ENCODE data around the gene SIGLEC9.
A peak's percentile ranks its signal among the peaks of the same experiment; 100 is the strongest.

The SIGLEC9 gene

GRCh38 chr19:51124729-51125128 lies at the start of gene SIGLEC9:
Gene SIGLEC9, plus strand, starts transcription at chr19:51124906. Its CDS starts 69 bp downstream, at chr19:51124975.
- no peak for DNase-seq

DNA sequence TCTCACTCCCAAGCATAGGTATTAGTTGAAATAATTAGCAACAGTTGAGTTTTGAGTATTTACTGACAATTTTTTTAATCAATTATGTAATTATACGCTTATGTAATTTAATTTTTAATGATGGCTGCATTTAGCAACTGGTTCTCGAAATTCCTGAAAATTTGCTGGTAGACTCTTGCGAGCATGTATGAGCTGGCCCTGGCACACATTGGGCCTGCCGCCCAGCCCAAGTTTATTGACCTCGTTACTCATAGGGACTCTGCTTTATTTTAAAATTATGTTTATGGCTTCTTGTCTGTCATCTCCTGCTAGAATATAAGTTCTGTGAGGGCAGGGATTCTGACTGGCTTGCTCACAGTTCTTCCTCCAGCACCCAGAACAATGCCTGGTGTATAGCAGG lies 48.7 kb upstream of the SIGLEC9 start:
- DNase-seq, result no peak

DNA sequence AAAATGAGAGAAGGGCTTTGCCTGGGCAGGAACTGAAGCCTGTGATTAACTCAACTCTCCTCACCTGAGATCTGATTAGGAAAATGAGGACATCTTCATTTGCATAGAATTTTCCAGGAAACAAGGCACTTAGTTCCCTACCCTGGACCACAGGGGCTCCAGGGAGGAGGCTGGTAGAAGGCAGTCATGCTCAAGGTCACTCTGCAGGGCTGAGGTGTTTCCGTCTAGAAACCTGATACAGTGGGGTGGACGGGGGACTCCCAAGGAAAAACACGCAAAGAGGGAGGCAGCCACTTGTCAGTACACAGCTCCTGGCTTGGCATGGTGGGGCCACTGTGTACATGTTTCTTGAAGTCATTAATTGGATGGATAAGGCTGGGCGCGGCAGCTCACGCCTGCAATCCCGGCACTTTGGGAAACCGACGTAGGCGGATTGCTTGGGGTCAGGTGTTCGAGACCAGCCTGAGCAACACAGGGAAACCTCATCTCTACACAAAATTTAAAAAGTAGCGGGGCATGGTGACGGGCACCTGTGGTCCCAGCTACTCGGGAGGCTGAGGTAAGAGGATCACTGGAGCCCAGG lies 48.0 kb upstream of the SIGLEC9 start:
- no peak for DNase-seq

DNA sequence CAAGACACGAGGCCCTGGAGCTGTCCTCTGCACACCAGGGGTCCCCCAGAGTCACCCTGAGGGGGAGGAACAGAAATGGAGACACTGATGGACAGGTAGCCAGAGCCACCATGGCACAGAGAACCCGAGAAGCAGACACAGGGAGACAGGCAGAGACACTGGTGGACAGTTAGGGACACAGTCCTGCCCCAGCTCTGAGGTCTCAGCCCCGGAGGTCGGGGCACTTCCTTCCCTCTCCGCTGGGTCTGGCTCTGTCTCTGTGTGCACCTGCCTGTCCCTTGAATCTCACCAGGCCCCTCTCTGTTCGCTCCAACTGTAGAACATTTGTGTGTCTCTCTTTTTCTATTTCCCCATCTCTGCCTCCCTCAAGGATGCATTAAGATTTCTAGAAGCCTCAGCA lies 46.6 kb upstream of the SIGLEC9 start:
- DNase-seq, result no peak

DNA sequence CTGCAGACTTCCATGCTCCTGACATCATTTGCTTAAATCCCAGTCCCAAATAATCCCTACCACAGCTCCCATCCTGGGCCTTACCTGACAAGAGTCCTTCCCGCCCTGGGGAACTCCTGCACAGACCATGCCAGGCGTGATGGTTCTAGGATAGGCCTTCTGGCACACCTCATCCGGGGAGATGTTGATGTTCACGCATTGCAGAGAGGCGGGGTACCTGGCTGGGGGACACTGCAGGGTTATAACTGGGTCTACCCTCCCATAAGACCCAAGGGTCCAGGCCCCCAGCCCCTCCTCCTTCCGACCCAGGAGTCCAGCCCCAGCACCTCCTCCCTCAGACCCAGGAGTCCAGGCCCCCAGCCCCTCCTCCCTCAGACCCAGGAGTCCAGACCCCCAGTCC lies 46.0 kb upstream of the SIGLEC9 start:
- DNase-seq, result no peak

- peak; percentile 87 for DNase-seq
These were observed 45.1 kb upstream of the SIGLEC9 start for GRCh38 chr19:51079481-51080110.

DNA sequence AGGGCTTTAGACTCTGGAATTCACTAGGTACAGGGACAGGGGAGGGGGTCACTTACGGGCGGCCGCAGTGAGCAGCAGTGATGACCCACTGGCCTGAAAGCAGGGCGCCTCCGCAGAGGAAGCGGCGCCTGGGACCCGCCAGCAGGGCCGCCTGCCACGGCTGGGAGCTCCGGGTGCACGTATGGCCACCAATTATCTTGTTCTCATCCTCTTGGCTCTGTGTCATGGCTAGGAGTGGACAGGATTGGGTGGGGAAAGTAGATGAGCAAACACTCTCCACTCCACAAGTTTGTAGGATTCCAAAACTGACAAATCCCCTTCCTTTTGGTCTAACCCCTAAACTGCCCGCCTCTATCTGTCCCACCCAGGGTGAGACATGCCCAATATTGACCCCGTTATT lies 43.2 kb upstream of the SIGLEC9 start:
- DNase-seq, result no peak

DNA sequence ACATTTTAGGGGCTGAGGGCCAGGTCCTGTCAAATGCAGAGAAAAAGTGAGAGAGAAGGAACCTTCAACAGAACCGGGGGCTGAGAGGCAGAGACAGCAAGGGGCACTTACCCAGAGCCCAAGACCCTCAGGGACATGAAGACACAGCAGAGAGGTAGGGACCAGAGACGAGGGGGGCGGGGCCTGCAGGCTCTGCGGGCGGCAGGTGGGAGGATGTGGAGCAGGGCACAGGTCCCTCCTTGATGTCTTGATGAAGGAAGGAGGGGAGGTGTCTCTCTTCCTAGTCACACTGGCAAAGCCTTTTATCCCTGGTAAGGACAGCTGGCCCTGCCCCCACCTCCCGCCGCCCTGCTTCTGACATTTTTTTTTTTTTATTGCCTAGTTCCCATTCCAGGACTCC lies 42.1 kb upstream of the SIGLEC9 start, which contains the start of gene KLK14:
TSS of gene KLK14 (minus strand) at position 277 of the 400 bp plus-strand sequence. CDS start at position 4, 273 bp downstream.
- DNase-seq, result no peak

GRCh38 chr19:51083181-51083580 lies 41.5 kb upstream of the SIGLEC9 start:
- no peak for DNase-seq

DNA sequence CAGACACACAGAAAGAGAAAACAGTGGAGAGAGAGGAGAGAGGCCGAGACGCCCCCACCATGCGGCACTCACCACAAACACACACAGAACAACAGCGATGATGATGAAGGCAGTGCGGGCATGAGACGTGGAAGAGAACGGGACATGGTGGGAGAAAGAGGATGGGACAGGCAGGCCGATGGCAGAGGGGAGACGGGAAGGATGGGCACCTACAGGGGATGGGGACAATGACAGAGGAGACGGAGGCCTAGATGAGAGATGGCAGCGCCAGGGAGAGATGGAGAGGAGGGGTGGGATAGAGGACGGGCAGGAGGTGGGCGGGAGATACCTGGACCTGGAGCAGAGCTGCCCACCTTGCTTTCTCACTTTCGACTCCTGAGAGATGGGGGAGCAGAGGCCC lies 40.9 kb upstream of the SIGLEC9 start:
- no peak for DNase-seq

- no peak for DNase-seq
These were observed 40.2 kb upstream of the SIGLEC9 start for GRCh38 chr19:51084505-51084904.

DNA sequence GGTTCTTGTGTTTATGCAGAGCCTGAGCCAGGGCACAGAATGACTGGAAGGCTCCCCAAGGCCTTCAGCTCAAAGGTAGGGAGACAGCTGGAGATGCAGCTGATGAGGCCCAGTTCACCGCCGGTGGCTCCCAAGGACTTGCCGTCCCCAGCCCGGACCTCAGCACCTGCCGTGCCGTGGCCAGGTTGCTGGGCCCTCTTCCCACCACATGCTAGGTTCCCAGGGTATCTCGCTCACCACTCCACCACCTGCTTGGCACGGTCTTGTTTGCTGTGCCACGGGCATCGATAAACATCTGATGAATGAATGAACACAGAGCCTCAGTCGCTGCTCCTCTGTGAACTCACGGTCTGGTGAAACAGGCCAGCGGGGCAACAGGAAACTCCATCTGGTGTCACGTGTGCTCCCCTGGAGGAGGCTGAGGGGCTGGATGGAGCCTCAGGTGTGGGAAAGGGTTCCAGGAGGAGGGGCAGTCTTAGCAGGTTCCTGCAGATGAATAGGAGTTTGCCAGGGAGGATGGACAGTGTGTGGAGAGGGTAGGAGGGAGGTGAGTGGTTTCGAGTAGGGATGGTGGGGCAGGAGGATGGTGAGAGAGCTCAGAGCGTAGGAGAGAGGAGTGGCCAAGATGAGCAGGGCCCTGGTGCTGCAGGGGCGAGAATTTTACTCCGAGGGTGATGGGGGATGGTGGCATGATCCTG lies 38.4 kb upstream of the SIGLEC9 start:
- peak; percentile 82 for DNase-seq

DNA sequence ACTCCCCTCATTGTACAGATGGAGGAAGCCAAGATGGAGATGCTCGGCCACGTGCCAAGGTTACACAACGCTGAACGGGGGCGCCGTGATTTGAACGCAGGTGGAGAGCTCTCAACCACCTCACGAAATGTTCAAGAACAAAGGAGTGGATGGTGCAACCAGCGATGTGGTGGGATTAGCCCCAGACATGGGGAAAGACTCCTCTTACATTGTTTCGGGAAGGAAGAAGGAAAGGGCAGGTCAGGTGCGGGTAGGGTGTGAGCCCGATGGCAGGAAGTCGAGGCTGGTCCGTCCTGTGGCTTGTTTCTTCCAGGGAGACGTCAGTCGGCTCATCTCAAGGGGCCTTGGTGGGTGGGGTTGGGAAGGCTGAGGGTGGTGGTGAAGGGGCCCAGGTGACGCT lies 34.9 kb upstream of the SIGLEC9 start:
- peak; percentile 96 for DNase-seq

GRCh38 chr19:51090471-51090870 lies 34.2 kb upstream of the SIGLEC9 start:
- DNase-seq, result peak; percentile 71

GRCh38 chr19:51091126-51091525 lies 33.6 kb upstream of the SIGLEC9 start:
- peak; percentile 27 for DNase-seq

DNA sequence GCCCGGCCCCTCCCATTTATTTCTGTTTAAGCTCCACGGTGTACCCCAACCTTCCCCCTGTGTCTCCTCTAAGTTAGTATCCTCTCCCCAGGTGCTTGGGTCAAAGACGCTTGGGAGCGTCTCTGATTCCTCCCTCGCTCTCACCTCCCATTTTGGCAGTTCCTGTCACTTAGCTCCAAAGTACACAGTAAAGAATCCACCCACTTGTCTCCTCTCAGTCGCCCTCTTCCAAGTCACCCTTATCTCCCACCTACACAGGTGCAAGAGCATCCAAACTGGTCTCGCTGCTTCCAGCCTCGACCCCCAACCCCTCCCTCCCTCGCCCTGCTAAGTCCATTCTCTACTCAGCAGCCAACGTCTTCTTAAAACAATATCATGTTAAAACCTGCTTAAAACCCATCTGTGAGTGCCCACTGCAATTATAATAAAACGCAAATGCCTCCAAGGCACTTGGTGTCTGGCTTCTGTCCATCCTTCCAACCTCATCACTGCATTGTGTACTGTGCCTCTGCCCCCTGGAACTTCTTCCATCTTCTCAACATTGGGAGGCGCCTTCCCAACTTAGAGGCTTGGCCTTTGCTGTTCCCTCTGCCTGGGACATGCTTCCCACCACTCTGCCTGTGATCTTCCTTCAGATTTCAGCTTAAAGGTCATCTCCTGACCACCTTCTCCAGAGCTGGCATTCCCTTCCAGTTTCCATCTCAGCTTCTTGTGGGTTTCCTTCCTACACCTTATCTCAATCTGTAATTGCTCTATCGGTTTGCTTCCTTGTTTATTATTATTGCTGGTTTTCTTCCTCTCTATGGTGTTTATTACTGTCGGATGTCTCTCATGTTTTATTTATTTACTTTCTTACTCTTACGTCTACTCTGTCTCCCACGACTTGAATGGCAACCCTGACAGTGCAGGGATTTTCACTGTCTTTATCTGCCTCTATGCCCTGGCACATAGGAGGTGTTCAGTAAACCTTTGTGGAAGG lies 32.5 kb upstream of the SIGLEC9 start:
- peak; percentile 65 for DNase-seq

DNA sequence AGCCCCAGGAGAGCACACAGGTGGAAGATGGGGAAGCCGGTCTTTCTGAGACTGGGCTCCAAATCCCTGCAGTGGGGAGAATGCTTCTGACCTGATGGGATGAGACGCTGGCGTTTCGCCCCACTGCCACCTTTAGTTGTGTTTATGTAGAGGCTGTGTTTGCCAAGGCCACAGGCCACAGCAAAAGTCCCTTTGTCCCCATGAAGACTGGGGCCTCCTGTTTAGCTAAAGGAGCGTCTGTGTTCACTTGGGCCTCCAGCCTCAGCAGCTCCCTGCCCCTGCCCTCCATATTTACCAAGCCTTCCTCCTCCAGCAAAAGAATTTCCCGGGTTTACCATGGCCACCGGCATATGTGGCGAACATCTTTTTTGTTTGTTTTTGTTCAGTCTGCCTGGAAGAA lies 31.6 kb upstream of the SIGLEC9 start:
- peak; percentile 32 for DNase-seq

GRCh38 chr19:51093510-51094345 lies 31.0 kb upstream of the SIGLEC9 start:
- DNase-seq, result no peak

GRCh38 chr19:51094696-51095279 lies 29.9 kb upstream of the SIGLEC9 start:
- DNase-seq, result peak; percentile 51

DNA sequence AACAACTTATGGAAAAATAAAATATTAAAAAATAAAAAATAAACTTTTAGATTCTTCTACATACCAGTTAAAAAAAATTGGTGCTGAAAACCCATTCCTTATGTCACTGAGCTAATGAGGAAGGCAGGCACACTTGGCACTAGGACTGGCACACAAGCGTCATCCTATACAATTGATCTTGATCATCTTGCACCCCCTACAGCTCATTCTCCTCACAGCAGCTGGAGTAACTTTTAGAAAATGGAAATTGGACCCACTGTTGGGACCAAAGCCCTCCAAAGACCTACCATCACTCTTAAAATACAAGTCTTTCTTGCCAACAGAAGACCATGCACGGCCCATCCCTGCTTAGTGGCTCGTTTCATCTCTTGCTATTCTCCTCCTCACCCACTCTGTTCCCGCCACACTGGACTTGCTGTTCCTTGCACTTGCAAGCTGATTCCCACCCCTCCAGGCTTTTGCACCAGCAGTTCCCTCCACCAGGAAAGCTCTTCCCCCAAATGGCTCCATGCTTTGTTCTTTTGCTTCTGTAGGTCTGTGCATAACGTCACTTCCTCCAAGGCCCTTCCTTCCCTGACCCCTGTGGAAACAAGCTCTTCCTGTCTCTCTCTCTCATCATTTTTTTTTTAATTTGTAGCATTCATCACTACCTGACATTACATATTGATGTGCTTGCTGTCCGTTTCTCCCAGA lies 28.1 kb upstream of the SIGLEC9 start:
- DNase-seq, result peak; percentile 13

- DNase-seq, result peak; percentile 38
These were observed 27.5 kb upstream of the SIGLEC9 start for GRCh38 chr19:51097166-51097738.
